Measurements from ENCODE around the gene QRSL1. TPM values are rescaled to one million over a fixed set of nuclear protein-coding genes. Genes with fewer than 3 reads are reported as not detected.

The QRSL1 gene
- total and polyA plus RNA-seq, 9 of the 15 experiments (the other 6 are each of a cell fraction or from before 2014, with no cell fraction given), result 14.6 to 31.5 (median 23.0) TPM

DNA sequence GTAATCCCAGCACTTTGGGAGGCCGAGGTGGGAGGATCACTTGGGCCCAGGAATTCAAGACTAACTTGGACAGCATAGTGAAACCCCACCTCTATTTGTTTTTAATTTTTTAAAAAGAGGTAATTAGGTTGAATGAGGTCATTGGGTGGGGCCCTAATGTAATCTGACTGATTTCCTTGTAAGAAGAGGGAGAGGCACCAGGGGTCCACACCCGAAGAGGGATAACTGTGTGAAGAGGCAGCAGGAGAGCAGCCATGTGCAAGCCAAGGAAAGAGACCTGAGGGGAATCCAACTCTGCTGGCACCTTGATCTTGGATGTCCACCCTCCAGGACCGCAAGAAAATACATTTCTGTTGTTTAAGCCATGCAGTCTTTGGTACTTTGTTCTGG lies 63.4 kb downstream of the QRSL1 start (continued):
- TF ChIP-seq, protein P1, sequence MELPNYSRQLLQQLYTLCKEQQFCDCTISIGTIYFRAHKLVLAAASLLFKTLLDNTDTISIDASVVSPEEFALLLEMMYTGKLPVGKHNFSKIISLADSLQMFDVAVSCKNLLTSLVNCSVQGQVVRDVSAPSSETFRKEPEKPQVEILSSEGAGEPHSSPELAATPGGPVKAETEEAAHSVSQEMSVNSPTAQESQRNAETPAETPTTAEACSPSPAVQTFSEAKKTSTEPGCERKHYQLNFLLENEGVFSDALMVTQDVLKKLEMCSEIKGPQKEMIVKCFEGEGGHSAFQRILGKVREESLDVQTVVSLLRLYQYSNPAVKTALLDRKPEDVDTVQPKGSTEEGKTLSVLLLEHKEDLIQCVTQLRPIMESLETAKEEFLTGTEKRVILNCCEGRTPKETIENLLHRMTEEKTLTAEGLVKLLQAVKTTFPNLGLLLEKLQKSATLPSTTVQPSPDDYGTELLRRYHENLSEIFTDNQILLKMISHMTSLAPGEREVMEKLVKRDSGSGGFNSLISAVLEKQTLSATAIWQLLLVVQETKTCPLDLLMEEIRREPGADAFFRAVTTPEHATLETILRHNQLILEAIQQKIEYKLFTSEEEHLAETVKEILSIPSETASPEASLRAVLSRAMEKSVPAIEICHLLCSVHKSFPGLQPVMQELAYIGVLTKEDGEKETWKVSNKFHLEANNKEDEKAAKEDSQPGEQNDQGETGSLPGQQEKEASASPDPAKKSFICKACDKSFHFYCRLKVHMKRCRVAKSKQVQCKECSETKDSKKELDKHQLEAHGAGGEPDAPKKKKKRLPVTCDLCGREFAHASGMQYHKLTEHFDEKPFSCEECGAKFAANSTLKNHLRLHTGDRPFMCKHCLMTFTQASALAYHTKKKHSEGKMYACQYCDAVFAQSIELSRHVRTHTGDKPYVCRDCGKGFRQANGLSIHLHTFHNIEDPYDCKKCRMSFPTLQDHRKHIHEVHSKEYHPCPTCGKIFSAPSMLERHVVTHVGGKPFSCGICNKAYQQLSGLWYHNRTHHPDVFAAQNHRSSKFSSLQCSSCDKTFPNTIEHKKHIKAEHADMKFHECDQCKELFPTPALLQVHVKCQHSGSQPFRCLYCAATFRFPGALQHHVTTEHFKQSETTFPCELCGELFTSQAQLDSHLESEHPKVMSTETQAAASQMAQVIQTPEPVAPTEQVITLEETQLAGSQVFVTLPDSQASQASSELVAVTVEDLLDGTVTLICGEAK (IDR thresholded peaks at IDR 0.05), result no peak
- TF ChIP-seq, protein P1 (CRISPR knock-in tag; IDR thresholded peaks at IDR 0.05), result no peak
- TF ChIP-seq ZNF3 (CRISPR knock-in tag; IDR thresholded peaks at IDR 0.05), result no peak
- no peak for TF ChIP-seq SP2 (IDR thresholded peaks at IDR 0.05; ENCODE audit: extremely low read depth, low read depth, low read length, poor library complexity, severe bottlenecking)
- TF ChIP-seq BMI1 (IDR thresholded peaks at IDR 0.05; ENCODE audit: low read length), result no peak

All from K562 (cell line).